Lower leg skin (tissue), 3 donors: ENCODE results near the gene FTMT.

ENCODE experiments used
- CTCF ChIP-seq, 3 donors: fragments of 450-650 bp; IDR thresholded peaks; one replicate each; pipeline ENCODE4 v1.5.1; 2016; ENCODE audit warnings: antibody characterized with exemption in 3 of 3, mild to moderate bottlenecking in 3 of 3, moderate library complexity in 2 of 3
- POLR2A ChIP-seq, 2 donors: fragments of 450-650 bp; IDR thresholded peaks; one replicate each; pipeline ENCODE4 v1.6.1; 2016 to 2017; ENCODE audit warnings: antibody characterized with exemption in 2 of 2, mild to moderate bottlenecking in 1 of 2, moderate library complexity in 1 of 2

- TF ChIP-seq POLR2A (IDR thresholded peaks at IDR 0.05) (no peak), CTCF (IDR thresholded peaks at IDR 0.05) (no peak)
Observed at GRCh38 chr5:121816164-121816563, 35.5 kb upstream of the FTMT start.
